ENCODE data around the gene IGFLR1.
A peak's percentile ranks its signal among the peaks of the same experiment; 100 is the strongest.

The IGFLR1 gene

GRCh38 chr19:35742121-35742724 is at the start of gene IGFLR1:
Gene IGFLR1, minus strand, starts transcription at chr19:35742452. Its CDS starts 1,272 bp downstream, at chr19:35741180.
- Histone ChIP-seq H3K27ac (ENCODE audit: low read length) (no peak within 1 kb of the TSS), H3K36me3 (ENCODE audit: control insufficient read depth, low read depth, low read length) (peaks cover 15% of the 10 kb centered on the region), H3K9me3 (ENCODE audit: control insufficient read depth, low read depth, low read length) (no peaks in the 10 kb centered on the region), H3K4me1 (ENCODE audit: control insufficient read depth, low read depth, low read length) (peaks cover 5% of the 10 kb centered on the region), H3K4me3 (ENCODE audit: low read length) (peak within 1 kb of the TSS; percentile 58), H3K9ac (ENCODE audit: low read length) (peak within 1 kb of the TSS; percentile 50), H3K27me3 (ENCODE audit: control insufficient read depth, insufficient read depth, low read length) (no peaks in the 10 kb centered on the region)

- no peak overlapping the region for H3K4me3 ChIP-seq (ENCODE audit: low read length)
- H3K27me3 ChIP-seq (ENCODE audit: control insufficient read depth, insufficient read depth, low read length), result peaks cover 18% of the 10 kb centered on the region
- no peak overlapping the region for H3K27ac ChIP-seq (ENCODE audit: low read length)
- H3K4me1 ChIP-seq (ENCODE audit: control insufficient read depth, low read depth, low read length), result no peaks in the 10 kb centered on the region
- H3K9me3 ChIP-seq (ENCODE audit: control insufficient read depth, low read depth, low read length), result no peaks in the 10 kb centered on the region
- H3K9ac ChIP-seq (ENCODE audit: low read length), result no peak overlapping the region
- H3K36me3 ChIP-seq (ENCODE audit: control insufficient read depth, low read depth, low read length), result no peaks in the 10 kb centered on the region
Measured at GRCh38 chr19:35791814-35792279, 49.6 kb upstream of the IGFLR1 start.

GRCh38 chr19:35790981-35791813 is 48.9 kb upstream of the IGFLR1 start:
- H3K36me3 ChIP-seq (ENCODE audit: control insufficient read depth, low read depth, low read length), result no peaks in the 10 kb centered on the region
- H3K27me3 ChIP-seq (ENCODE audit: control insufficient read depth, insufficient read depth, low read length), result peaks cover 12% of the 10 kb centered on the region
- H3K9me3 ChIP-seq (ENCODE audit: control insufficient read depth, low read depth, low read length), result no peaks in the 10 kb centered on the region
- no peaks in the 10 kb centered on the region for H3K4me1 ChIP-seq (ENCODE audit: control insufficient read depth, low read depth, low read length)
- no peak overlapping the region for H3K27ac ChIP-seq (ENCODE audit: low read length)
- no peak overlapping the region for H3K9ac ChIP-seq (ENCODE audit: low read length)
- H3K4me3 ChIP-seq (ENCODE audit: low read length), result no peak overlapping the region

GRCh38 chr19:35789978-35790944 is 48.0 kb upstream of the IGFLR1 start:
- Histone ChIP-seq H3K4me3 (ENCODE audit: low read length) (no peak overlapping the region), H3K9ac (ENCODE audit: low read length) (no peak overlapping the region), H3K27me3 (ENCODE audit: control insufficient read depth, insufficient read depth, low read length) (peaks cover 2% of the 10 kb centered on the region), H3K9me3 (ENCODE audit: control insufficient read depth, low read depth, low read length) (no peaks in the 10 kb centered on the region), H3K4me1 (ENCODE audit: control insufficient read depth, low read depth, low read length) (no peaks in the 10 kb centered on the region), H3K27ac (ENCODE audit: low read length) (no peak overlapping the region), H3K36me3 (ENCODE audit: control insufficient read depth, low read depth, low read length) (no peaks in the 10 kb centered on the region)

- no peak overlapping the region for H3K27ac ChIP-seq (ENCODE audit: low read length)
- H3K9me3 ChIP-seq (ENCODE audit: control insufficient read depth, low read depth, low read length), result no peaks in the 10 kb centered on the region
- no peaks in the 10 kb centered on the region for H3K27me3 ChIP-seq (ENCODE audit: control insufficient read depth, insufficient read depth, low read length)
- H3K4me1 ChIP-seq (ENCODE audit: control insufficient read depth, low read depth, low read length), result no peaks in the 10 kb centered on the region
- no peak overlapping the region for H3K4me3 ChIP-seq (ENCODE audit: low read length)
- H3K36me3 ChIP-seq (ENCODE audit: control insufficient read depth, low read depth, low read length), result no peaks in the 10 kb centered on the region
- H3K9ac ChIP-seq (ENCODE audit: low read length), result no peak overlapping the region
Measured at GRCh38 chr19:35789195-35789977, 47.1 kb upstream of the IGFLR1 start.

GRCh38 chr19:35788205-35788960 is 46.1 kb upstream of the IGFLR1 start:
- H3K9ac ChIP-seq (ENCODE audit: low read length), result no peak overlapping the region
- H3K4me3 ChIP-seq (ENCODE audit: low read length), result no peak overlapping the region
- H3K27me3 ChIP-seq (ENCODE audit: control insufficient read depth, insufficient read depth, low read length), result no peaks in the 10 kb centered on the region
- H3K36me3 ChIP-seq (ENCODE audit: control insufficient read depth, low read depth, low read length), result no peaks in the 10 kb centered on the region
- H3K9me3 ChIP-seq (ENCODE audit: control insufficient read depth, low read depth, low read length), result no peaks in the 10 kb centered on the region
- H3K27ac ChIP-seq (ENCODE audit: low read length), result no peak overlapping the region
- peaks cover 3% of the 10 kb centered on the region for H3K4me1 ChIP-seq (ENCODE audit: control insufficient read depth, low read depth, low read length)

GRCh38 chr19:35787227-35787799 is 45.1 kb upstream of the IGFLR1 start:
- Histone ChIP-seq H3K9me3 (ENCODE audit: control insufficient read depth, low read depth, low read length) (no peaks in the 10 kb centered on the region), H3K9ac (ENCODE audit: low read length) (no peak overlapping the region), H3K4me3 (ENCODE audit: low read length) (no peak overlapping the region), H3K27ac (ENCODE audit: low read length) (no peak overlapping the region), H3K27me3 (ENCODE audit: control insufficient read depth, insufficient read depth, low read length) (no peaks in the 10 kb centered on the region), H3K36me3 (ENCODE audit: control insufficient read depth, low read depth, low read length) (no peaks in the 10 kb centered on the region), H3K4me1 (ENCODE audit: control insufficient read depth, low read depth, low read length) (peaks cover 3% of the 10 kb centered on the region)

- Histone ChIP-seq H3K36me3 (ENCODE audit: control insufficient read depth, low read depth, low read length) (no peaks in the 10 kb centered on the region), H3K27ac (ENCODE audit: low read length) (no peak overlapping the region), H3K9ac (ENCODE audit: low read length) (no peak overlapping the region), H3K9me3 (ENCODE audit: control insufficient read depth, low read depth, low read length) (no peaks in the 10 kb centered on the region), H3K27me3 (ENCODE audit: control insufficient read depth, insufficient read depth, low read length) (no peaks in the 10 kb centered on the region), H3K4me3 (ENCODE audit: low read length) (no peak overlapping the region), H3K4me1 (ENCODE audit: control insufficient read depth, low read depth, low read length) (peaks cover 3% of the 10 kb centered on the region)
Measured at GRCh38 chr19:35786299-35787160, 44.3 kb upstream of the IGFLR1 start.

- H3K4me3 ChIP-seq (ENCODE audit: low read length), result peak overlapping the region; percentile 59
Measured at GRCh38 chr19:35785339-35785627, 43.0 kb upstream of the IGFLR1 start.

More at GRCh38 chr19:35785339-35785627, 43.0 kb upstream of the IGFLR1 start:
- no peak overlapping the region for H3K27ac ChIP-seq (ENCODE audit: low read length)
- H3K9me3 ChIP-seq (ENCODE audit: control insufficient read depth, low read depth, low read length), result no peaks in the 10 kb centered on the region
- no peaks in the 10 kb centered on the region for H3K36me3 ChIP-seq (ENCODE audit: control insufficient read depth, low read depth, low read length)
- H3K9ac ChIP-seq (ENCODE audit: low read length), result peak overlapping the region; percentile 32
- no peaks in the 10 kb centered on the region for H3K27me3 ChIP-seq (ENCODE audit: control insufficient read depth, insufficient read depth, low read length)
- H3K4me1 ChIP-seq (ENCODE audit: control insufficient read depth, low read depth, low read length), result peaks cover 3% of the 10 kb centered on the region

Data from iPS-18a (cell line).